ENCODE measurements around the gene TPM2.
A peak's percentile ranks its signal among the peaks of the same experiment; 100 is the strongest.

Gene TPM2

DNA sequence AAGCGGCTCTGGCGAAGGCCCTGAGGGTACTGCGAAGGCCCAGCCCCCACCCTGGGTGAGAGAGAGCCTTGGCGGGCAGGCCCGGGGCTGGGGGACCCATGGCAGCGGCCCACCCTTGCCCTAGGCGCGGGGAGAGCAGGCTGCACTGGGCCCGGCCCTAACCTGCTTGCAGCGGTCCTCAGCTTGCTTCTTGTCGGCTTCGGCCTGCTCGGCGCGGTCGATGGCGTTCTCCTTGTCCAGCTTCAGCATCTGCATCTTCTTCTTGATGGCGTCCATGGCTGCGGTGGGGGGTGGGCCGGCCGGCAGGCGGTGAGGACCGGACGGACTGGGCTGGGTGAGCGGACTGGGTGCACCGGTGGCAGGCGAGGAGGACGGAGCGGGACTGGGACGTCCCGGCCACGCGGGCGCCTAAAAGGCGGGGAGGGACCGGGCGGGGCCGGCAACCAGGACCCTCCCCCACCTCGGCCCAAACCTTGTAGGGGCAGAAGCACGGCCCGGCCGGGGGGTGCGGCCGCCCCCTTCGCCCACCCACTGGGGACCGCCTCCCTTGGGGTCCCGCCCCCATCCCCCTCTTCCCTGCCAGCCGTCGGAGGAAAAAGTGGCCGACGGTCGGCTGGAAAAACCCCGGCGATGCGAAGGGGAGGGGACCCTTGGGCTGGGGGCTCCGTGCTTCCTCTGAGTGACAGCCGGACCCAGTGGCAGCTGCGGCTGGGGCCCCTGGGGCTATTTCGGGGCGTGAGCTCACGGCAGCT is at the start of gene TPM2:
Gene TPM2 (minus strand): TSS at position 384 of the 752 bp plus-strand sequence. CDS start 108 bp downstream, at position 276.
- DNase-seq (ENCODE audit: low read depth) = no peak

DNA sequence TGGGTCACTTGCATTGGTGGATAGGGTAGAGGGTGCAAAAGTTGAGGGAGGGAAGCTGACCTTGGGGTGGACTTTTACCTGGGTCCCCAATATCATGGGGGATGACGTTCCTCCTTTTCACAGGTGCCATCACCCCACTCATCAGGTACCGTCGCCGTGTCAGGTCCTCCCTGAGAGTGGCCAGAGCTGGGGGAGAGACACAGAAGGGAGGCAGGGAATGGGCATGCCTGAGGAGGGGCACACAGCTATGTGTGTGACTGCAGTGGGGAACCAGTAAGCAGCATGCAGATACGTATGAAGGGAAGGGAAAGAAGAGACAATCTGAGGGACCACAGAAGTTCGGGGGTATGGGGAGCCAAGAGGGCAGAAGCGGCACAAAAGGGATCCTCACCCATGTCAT is 49.2 kb upstream of the TPM2 start:
- no peak for DNase-seq (ENCODE audit: low read depth)

DNA sequence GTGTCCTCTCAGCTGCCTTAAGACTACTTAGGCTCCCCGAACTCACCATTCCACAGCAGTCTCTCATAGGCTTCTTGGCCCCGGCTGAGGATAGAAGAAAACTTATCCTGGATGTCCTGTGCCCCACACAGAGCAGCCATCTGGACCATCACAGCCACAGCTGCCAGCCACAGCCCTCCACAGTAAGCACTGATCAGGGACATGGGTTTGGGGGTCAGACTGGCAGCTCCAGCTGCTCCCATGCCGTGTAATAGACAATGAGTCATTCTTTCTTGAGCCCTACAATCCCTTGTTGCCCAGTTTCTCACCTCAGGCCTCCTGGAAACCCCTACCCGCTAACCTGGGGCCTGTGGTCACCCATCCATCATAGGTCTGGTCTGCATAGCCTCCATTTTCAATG is 48.5 kb upstream of the TPM2 start:
- DNase-seq (ENCODE audit: low read depth) = no peak

DNA sequence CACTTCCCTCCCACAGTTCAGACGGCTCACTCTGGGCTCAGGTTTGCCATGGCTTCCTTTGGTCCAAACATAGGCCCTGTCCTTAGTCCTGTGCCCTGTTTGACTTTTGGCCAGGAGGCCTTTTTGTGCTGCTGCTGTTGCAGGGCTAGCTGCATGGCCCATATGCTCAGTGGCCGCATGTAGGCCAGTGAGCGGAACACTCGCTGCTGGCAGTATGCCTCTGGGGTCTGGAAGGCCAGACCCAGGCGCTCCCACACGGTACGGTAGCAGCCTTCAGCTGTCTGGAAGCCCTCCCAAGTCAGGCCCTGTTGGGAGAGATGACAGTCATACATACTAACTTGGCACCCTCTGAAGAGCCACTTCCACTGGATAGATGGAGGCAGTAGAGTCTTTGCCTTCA is 47.4 kb upstream of the TPM2 start:
- DNase-seq (ENCODE audit: low read depth) = no peak

DNA sequence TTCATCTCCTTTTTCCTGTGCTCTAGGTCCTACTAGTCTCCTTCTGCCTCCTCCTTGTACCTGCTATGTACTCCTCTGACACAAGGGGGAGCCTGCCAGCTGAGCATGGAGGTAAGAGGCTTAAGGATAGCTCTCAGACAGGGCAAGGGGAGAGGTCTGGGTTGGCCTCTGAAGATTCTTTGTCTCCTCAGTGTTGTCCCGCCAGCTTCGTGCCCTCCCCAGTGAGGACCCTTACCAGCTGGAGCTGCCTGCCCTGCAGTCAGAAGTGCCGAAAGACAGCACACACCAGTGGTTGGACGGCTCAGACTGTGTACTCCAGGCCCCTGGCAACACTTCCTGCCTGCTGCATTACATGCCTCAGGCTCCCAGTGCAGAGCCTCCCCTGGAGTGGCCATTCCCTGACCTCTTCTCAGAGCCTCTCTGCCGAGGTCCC is 46.5 kb upstream of the TPM2 start:
- peak; percentile 39 for DNase-seq (ENCODE audit: low read depth)

DNA sequence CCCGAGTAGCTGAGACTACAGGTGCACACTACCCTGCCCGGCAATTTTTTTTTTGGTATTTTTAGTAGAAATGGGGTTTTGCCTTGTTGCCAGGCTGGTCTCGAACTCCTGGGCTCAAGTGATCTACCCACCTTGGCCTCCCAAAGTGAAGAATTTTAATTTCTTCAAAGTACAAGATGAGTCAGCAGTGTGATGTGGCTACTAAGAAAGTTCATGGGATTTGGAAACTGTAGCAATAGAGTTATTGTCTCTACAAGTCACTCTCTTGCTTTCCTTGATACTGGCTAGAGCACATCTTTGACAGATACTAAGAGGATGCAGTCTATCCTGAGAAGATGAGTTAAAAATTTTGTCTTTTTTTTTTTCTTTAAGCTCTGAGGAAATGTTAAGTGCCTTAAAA is 44.4 kb upstream of the TPM2 start:
- no peak for DNase-seq (ENCODE audit: low read depth)

DNA sequence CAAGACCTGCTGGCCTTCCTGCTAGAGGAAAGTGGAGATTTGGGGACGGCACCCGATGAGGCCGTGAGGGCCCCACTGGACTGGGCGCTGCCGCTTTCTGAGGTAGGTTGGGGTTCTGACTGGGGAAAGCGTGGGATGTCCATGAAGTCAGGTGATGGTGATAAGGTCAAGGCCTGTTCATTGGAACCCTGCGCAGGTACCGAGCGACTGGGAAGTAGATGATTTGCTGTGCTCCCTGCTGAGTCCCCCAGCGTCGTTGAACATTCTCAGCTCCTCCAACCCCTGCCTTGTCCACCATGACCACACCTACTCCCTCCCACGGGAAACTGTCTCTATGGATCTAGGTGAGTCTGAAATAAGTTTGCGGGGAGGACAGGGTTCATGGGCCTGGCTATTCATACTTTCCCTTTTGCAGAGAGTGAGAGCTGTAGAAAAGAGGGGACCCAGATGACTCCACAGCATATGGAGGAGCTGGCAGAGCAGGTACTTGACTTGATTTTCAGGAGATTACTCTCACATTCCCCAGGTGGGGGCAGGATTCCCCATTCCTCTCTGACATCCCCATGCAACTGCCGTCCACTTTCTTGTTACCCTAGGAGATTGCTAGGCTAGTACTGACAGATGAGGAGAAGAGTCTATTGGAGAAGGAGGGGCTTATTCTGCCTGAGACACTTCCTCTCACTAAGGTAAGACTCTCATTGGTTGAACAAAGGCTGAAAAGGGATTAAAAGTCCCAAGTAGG is 43.2 kb upstream of the TPM2 start:
- no peak for DNase-seq (ENCODE audit: low read depth)

DNA sequence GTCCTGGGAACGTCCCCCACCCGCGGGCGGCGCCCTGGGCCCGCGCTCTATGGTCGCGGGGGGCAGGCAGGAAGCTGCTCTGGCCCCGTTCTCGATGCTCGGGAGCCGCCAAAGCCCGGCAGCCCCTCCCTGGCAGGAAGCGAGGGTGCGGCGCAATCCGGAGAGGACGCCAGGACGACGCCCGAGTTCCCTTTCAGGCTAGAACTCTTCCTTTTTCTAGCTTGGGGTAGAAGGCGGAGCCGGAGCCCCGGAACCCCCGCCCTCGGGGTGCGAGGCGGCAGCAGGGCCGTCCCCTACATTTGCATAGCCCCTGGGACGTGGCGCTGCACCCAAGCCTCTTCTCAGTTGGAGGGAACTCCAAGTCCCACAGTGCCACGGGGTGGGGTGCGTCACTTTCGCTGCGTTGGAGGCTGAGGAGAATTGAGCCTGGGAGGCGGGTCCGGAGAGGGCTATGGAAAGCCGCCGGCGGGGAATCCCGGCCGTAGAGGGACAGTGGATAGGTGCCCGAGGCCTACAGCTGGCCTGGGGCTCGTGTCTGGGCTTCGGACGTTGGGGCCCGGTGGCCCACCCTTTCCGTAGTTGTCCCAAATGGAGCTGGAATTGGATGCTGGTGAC is 42.6 kb upstream of the TPM2 start, which contains the start of the genes CREB3 and TLN1:
Gene CREB3 (plus strand): TSS at position 482 of the 615 bp plus-strand sequence. CDS start 107 bp downstream, at position 589.
Gene TLN1 (minus strand): TSS at position 11 of the 615 bp plus-strand sequence. CDS start 6,501 bp downstream, outside the sequence.
- peak; percentile 95 for DNase-seq (ENCODE audit: low read depth)

DNA sequence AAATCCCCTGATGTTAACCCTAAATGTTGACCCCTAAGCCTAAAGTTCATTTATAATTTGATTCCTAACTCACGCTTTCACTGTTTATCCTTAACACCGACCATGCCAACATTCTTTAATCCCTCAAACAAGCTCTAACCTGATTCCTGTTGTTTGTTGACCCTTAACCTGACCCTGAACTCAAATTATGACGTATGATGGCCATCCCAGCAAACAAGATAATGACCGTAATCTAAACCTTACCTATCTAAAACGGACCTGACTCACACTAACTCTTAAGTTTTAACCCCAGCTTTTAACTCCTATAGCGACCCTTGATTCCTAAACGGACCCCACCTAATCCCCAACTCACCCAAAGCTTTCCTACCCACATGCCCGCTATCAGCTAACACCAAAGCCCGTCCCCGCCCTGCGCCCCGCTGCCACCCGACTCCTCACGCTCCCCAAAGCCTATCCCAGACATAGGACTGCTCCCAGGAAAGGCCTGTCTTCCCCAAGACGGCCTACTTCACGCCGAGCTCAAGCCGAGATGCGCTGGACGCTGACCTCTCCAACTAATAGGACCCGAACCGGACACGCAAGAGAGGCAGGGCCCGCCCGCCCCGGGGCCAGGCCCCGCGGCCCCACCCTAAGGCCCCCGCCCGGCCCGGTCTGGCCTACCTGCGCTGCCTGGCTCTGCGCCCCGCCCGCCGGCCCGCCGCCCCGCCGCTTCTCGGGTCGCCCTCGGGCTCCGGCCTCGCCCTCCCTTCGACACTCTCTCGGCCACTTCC is 41.9 kb upstream of the TPM2 start:
- DNase-seq (ENCODE audit: low read depth) = peak; percentile 9

DNA sequence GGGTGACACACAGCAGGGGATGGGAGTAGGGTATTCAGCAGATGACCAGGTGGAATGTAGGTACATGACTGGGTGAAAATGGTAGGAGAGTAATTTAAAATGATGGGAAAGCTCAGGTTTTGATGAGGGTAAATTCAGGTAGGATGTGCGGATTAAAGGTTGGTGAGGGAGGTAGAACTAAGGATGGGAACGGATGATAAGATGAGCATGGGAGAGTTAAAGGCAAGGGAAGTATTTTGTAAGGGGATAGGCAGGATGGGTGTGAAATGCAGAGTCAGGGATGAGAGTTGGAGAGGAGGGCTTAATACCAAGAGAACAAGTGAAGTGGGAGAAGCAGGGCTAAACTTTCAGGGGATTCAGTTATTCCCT is 40.7 kb upstream of the TPM2 start:
- no peak for DNase-seq (ENCODE audit: low read depth)

DNA sequence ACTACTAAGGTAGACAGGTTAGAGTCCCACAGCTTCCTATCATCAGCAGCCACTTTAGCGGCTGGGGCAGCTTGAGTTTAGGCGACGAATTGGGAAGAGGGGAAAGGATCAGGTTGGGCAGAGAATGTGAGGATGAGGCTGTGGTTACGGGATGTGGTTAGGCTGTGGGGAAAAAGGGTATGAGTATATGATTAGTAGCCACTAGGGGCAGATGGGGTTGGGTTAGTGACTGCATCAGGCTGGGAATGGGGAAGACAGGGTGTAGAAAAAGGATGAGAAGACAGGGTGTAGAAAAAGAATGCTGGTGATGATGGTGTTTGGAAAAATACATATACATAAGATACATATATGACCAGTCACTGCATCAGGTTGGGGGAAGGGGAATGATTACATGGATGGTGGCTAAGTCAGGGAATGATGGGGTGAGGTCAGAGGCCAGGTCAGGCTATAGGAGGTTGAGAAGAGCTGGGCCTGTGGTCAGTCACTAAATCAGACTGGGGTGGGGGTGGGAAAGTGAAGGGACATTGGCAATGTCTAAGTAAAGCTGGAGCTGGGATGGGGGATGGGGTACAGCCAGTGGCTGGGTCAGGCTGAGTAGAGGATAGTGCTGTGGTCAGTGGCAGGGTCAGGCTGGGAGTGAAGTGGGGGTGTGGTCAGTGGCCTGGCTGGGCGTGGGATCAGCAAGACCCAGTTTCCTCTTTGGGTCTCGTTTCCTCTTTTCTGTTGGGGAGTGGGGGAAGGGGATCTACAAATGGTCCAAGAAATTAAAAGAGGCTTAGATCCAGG is 40.2 kb upstream of the TPM2 start:
- DNase-seq (ENCODE audit: low read depth) = no peak

DNA sequence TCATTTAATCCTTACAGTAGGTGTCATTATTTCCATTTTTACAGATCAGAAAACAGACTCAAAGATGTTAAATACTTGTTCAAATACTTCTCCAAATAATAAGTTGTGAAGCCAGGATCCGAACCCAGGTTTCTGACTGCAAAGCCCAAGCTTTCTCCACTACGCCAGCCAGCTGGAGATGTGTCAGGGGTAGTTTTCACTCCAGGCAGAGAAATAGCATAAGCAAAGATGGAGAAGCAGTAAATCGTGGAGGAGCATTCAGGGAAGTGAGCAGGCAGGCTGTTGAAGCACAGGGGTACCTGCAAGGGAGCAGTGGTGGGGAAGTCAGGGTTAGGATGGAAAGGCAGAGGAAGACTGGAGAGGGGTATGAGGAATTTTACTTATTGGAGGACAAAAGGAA is 39.4 kb upstream of the TPM2 start:
- DNase-seq (ENCODE audit: low read depth) = no peak

DNA sequence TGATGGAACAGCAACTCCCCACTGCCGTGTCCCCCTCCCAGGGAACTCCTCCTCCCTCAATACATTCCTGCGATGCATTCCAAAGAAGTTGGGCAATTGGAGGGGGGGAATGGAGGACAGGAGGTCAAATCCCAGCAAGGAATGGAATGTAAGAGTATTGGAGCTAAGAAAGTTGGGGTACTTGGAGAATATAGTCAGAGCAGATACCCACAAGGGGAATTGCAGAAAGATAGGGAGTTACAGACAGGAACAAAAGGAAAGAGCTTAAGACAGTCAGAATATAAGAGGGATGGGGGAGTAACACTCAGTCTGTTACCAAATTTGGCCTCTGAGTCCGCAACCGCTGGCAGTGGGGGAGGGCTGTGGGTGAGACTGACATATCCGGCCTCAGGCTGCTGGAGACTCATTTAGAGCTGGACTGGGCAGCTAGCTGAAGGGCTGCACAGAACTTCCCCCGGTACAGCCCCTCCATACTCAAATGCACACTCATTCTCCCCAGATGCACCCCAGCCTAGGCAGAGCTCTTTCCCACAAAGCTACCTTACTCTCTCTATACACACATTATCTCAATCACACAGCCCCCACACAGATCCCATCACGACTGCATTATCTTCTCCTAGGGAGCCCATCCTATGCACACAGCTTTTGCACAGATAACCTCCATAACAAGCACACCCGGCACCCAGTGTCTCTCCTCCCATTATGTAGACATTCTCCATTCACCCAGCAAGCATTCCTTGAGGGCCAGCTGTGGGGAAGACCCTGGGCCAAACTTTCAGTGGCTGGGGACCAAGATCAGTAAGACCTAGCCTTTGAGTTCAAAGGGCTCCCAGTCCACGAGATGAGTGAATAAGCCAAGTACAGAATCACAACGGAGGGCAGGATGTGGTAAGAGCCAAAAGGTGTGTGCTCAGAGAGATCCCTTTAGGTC is 38.6 kb upstream of the TPM2 start:
- DNase-seq (ENCODE audit: low read depth) = no peak

DNA sequence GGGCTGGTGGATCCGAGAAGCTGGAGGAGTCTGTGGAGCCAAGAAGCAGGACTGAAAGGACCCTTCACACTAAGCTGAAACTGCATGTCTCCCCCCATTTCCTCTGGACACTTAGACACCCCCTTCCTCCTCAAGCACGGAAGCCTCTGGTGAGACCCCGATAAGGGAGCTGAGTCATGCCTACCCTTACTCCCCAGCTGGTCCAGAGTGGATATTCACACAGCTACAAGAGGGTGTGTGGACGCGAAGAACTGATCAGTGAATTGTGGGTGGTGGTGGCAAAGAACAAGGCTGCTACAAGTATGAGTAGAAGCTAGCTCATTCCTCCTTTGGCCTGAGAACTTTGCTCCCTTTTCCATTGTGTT is 37.9 kb upstream of the TPM2 start:
- no peak for DNase-seq (ENCODE audit: low read depth)

DNA sequence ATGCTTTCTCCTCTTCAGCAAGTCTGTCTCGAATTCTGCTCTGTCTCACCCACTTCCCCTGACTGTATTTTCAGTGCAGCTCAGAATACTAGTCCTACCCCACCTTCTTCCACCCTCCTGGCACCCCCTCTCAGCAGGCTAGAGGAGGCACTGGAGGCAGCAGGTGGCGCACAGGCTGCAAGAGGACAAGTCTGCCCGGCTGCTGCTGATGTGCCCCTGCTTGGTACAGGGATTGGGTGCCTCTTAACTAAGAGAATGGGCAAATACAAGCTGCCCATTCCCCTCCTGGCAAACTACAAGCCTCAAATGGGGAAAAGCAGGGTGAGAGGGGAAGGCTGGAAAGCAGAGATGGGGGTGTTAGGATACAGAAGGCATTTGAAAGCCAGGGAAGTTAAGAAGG is 37.2 kb upstream of the TPM2 start:
- DNase-seq (ENCODE audit: low read depth) = no peak

DNA sequence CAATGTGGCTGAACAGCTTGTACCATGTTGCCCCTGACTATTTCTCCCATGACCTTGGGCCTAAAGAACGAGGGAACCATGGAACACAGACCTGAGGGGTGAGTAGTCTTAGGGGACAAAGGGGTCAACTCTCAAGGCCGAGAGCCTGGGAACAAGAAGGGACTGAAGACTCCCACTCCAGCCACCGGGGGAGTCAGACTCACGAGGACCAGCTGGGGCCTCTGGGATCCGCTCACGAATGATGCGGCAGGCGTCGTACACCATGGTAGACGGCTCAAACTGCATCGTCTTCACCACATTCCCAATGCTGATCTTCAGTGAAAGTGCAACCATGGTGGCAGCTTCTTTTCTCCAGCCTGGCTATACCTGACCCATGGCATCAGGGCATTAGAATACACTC is 35.6 kb upstream of the TPM2 start:
- no peak for DNase-seq (ENCODE audit: low read depth)

DNA sequence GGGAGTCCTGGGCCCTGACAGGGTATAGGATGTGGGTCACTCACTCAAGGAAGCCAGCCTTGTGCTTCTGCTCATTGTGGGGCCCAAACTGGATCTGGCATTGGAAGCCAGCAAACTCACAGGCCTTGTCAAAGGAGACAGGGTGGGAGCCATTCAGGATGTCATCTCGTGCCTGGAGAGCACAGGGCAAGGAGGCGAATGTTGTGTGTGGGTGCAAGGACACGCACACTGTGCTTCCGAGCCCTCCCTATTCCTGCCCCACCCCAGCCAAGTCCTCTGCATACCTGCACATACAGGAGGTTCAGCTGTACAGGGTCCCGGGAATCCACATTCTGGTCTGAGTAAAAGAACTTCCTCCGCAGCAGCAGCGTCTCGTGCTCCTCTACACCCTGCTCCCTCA is 34.2 kb upstream of the TPM2 start:
- DNase-seq (ENCODE audit: low read depth) = no peak

DNA sequence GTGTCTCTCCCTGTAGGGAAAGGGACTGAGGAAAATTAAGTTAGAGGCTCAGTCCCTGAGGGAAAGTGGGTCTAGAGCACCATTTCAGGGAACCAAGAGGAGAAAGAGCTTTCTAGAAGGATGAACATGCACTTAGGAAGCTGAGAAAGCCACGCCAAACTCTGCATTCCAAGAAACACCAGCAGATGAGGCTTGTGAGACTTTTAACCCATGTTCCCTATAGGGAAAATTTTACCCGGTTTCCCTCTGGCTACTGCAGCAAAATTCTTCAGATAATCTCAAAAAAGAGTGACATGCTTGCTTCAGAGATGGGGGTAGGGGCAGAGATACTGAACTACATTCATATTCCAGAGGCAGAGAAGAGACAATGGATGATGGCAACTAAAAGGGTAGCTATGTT is 33.7 kb upstream of the TPM2 start:
- DNase-seq (ENCODE audit: low read depth) = no peak

DNA sequence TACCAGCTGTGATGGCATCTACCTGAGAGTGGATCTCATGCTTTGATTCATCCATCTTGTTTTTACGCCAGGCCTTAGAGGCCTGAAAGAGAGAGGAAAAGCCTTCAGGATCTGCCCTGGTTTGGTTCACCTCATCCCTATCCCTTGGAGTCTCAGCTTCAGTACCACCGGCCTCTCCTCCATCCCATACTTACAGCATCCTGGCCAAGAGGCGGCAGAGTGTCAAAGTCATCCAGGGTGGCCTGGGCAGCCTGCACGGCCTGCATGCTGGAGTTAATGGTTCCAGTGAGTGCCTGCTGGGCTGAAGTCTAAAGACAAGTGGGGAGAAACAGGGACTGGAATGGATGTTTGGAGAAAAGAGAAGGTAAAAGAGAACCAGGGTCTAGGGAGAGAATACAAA is 29.8 kb upstream of the TPM2 start:
- no peak for DNase-seq (ENCODE audit: low read depth)

Data from activated T-helper 9 cell treated with anti-CD3 and anti-CD28 coated beads, Interleukin-2, amount 50 U/mL, for 16 hours (primary cell).